ENCODE data around the gene GAS7.

- no peak for TF ChIP-seq CREB5 (CRISPR knock-in tag; IDR thresholded peaks at IDR 0.05; ENCODE audit: low read depth)
- TF ChIP-seq ZNF8 (CRISPR knock-in tag; IDR thresholded peaks at IDR 0.05): no peak
- no peak for TF ChIP-seq RARB (CRISPR knock-in tag; IDR thresholded peaks at IDR 0.05)
- TF ChIP-seq BACH2 (CRISPR knock-in tag; IDR thresholded peaks at IDR 0.05; ENCODE audit: borderline replicate concordance): no peak
- TF ChIP-seq ARNTL (CRISPR knock-in tag; IDR thresholded peaks at IDR 0.05; ENCODE audit: borderline replicate concordance, low read depth): no peak
- TF ChIP-seq ZFP30 (CRISPR knock-in tag; IDR thresholded peaks at IDR 0.05): no peak
- TF ChIP-seq TCF4 (CRISPR knock-in tag; IDR thresholded peaks at IDR 0.05; ENCODE audit: borderline replicate concordance): no peak
- TF ChIP-seq ZFP3 (CRISPR knock-in tag; IDR thresholded peaks at IDR 0.05): no peak
- TF ChIP-seq TOX (CRISPR knock-in tag; IDR thresholded peaks at IDR 0.05; ENCODE audit: borderline replicate concordance): no peak
- TF ChIP-seq ZNF70 (CRISPR knock-in tag; IDR thresholded peaks at IDR 0.05): no peak
- no peak for TF ChIP-seq PATZ1 (CRISPR knock-in tag; IDR thresholded peaks at IDR 0.05; ENCODE audit: borderline replicate concordance)
- no peak for TF ChIP-seq TSHZ2 (CRISPR knock-in tag; IDR thresholded peaks at IDR 0.05)
- no peak for TF ChIP-seq CSRNP3 (CRISPR knock-in tag; IDR thresholded peaks at IDR 0.05)
- TF ChIP-seq ZC3H10 (CRISPR knock-in tag; IDR thresholded peaks at IDR 0.05): no peak
Measured at GRCh38 chr17:10183931-10184930, 14.2 kb downstream of the GAS7 start.
